GM12878 (cell line): ENCODE data around the gene PGAM4. TPM values are rescaled to one million over a fixed set of nuclear protein-coding genes. Genes with fewer than 3 reads are reported as not detected.

Experiments used
- ATAC-seq: fragments of 200-7000 bp; cut with Tn5 transposase; 3 replicates; pipeline ENCODE4 v1.9.1; 2020; ENCODE audit warnings: mild to moderate bottlenecking, moderate library complexity
- BruUV-seq: library from RNA; stranded (reverse); fragments of 400-500 nt; replicated peaks from 2 replicates; lab custom pipeline; 2021; lab: Mats Ljungman, UMichigan
- CTCF ChIA-PET: fragments of 300-600 bp; sonication (Branson Sonifier 250); formaldehyde crosslinking; extraction: SDS; loops from one replicate; lab custom pipeline; 2021; ENCODE audit warnings: inconsistent platforms; lab: Yijun Ruan, JAX
- POLR2A ChIA-PET: fragments of 350-600 bp; formaldehyde crosslinking; extraction: SDS; loops from one replicate; lab custom pipeline; 2021; ENCODE audit warnings: inconsistent platforms; lab: Charles Lee
- RAD21 ChIA-PET: fragments of 300-600 bp; sonication (Branson Sonifier 250); formaldehyde crosslinking; loops from one replicate; lab custom pipeline; 2023; ENCODE audit warnings: antibody characterized with exemption; ENCODE audit not compliant: unreplicated experiment; lab: Charles Lee
- SMC1A ChIA-PET: fragments of 300-600 bp; sonication (Branson Sonifier 250); formaldehyde crosslinking; loops from one replicate; lab custom pipeline; 2023; ENCODE audit not compliant: unreplicated experiment, uncharacterized antibody; lab: Charles Lee
- DNase-seq: peaks from one replicate; pipeline ENCODE4 v3.0.0-alpha.2; 2011; ENCODE audit warnings: low read depth, low spot score
- FAIRE-seq: peaks from 3 replicates; lab custom pipeline; 2011; peaks lifted over from hg19 to GRCh38; lab: Jason Lieb, UNC
- H2AFZ ChIP-seq: 2 replicates; pipeline ENCODE4 v1.6.0; 2011; ENCODE audit warnings: low read depth, low read length, control low read depth; ENCODE audit not compliant: control insufficient read depth
- H3K27ac ChIP-seq: 2 replicates; pipeline ENCODE4 v1.5.1; 2011; ENCODE audit warnings: control low read depth; ENCODE audit not compliant: control insufficient read depth, insufficient read depth
- H3K27me3 ChIP-seq, 2 experiments: replicated peaks in 1 of 2; 2 replicates each; pipeline versions ENCODE4 v1.6.0 to v1.6.1; 2011; ENCODE audit warnings: low read length in 1 of 2; ENCODE audit not compliant: control insufficient read depth in 2 of 2, insufficient read depth in 2 of 2
- H3K36me3 ChIP-seq, 2 experiments: 2 replicates each; pipeline ENCODE4 v1.5.1; 2011; ENCODE audit warnings: low read length in 1 of 2; ENCODE audit not compliant: control insufficient read depth in 2 of 2, insufficient read depth in 2 of 2
- H3K4me1 ChIP-seq: 2 replicates; pipeline ENCODE4 v1.6.1; 2011; ENCODE audit warnings: mild to moderate bottlenecking, low read length, moderate library complexity, mixed read lengths; ENCODE audit not compliant: control insufficient read depth, insufficient read depth
- H3K4me2 ChIP-seq: 2 replicates; pipeline ENCODE4 v1.6.0; 2011; ENCODE audit warnings: control low read depth; ENCODE audit not compliant: control insufficient read depth, insufficient read depth
- H3K4me3 ChIP-seq: fragments of 200-600 bp; sonication (generic); 2 replicates; pipeline ENCODE4 v1.5.1; 2016
- H3K79me2 ChIP-seq: 2 replicates; pipeline ENCODE4 v1.6.0; 2011; ENCODE audit warnings: low read length; ENCODE audit not compliant: control insufficient read depth, insufficient read depth
- H3K9ac ChIP-seq: 2 replicates; pipeline ENCODE4 v1.8.0; 2011; ENCODE audit warnings: low read length, control low read depth, mixed read lengths; ENCODE audit not compliant: control insufficient read depth, insufficient read depth
- H3K9me3 ChIP-seq: replicated peaks from 3 replicates; pipeline ENCODE4 v1.5.1; 2011; ENCODE audit warnings: mild to moderate bottlenecking, low read length; ENCODE audit not compliant: control insufficient read depth, insufficient read depth
- H4K20me1 ChIP-seq: 2 replicates; pipeline ENCODE4 v1.6.0; 2011; ENCODE audit not compliant: control insufficient read depth, insufficient read depth
- ASH2L ChIP-seq: fragments of 300-600, 200-600 bp; sonication (generic); IDR thresholded peaks from 2 replicates; pipeline ENCODE4 v1.6.1; 2017; ENCODE audit warnings: low read depth, mild to moderate bottlenecking, borderline replicate concordance
- BRCA1 ChIP-seq: IDR thresholded peaks from 2 replicates; pipeline ENCODE4 v1.6.1; 2011; ENCODE audit warnings: low read depth, low read length, improper control_type of control experiment
- EED ChIP-seq: sonication (generic); IDR thresholded peaks from 2 replicates; pipeline ENCODE4 v1.6.1; 2016; ENCODE audit warnings: antibody characterized with exemption, low read depth
- JUND ChIP-seq: IDR thresholded peaks from 2 replicates; pipeline ENCODE4 v1.6.1; 2012; ENCODE audit warnings: low read depth, mild to moderate bottlenecking, low read length, improper control_type of control experiment, moderate library complexity
- KLF5 ChIP-seq: fragments of 450-650 bp; IDR thresholded peaks from 2 replicates; pipeline ENCODE4 v1.6.1; 2014; ENCODE audit warnings: mild to moderate bottlenecking; ENCODE audit not compliant: partially characterized antibody
- MTA3 ChIP-seq: IDR thresholded peaks from 2 replicates; pipeline ENCODE4 v1.6.1; 2012; ENCODE audit warnings: low read length, inconsistent platforms, borderline replicate concordance
- MXI1 ChIP-seq: fragments of 150-350 bp; IDR thresholded peaks from 2 replicates; pipeline ENCODE4 v1.6.1; 2011; ENCODE audit warnings: low read depth, mild to moderate bottlenecking, inconsistent platforms, low read length, improper control_type of control experiment
- MYC ChIP-seq: IDR thresholded peaks from 2 replicates; pipeline ENCODE4 v1.6.1; 2011; ENCODE audit warnings: mild to moderate bottlenecking, low read length, moderate library complexity, inconsistent platforms; ENCODE audit not compliant: insufficient read depth, insufficient replicate concordance, insufficient read length, severe bottlenecking
- NR2C2 ChIP-seq: IDR thresholded peaks from 2 replicates; pipeline ENCODE4 v1.6.1; 2011; ENCODE audit warnings: borderline replicate concordance, low read depth; ENCODE audit not compliant: control insufficient read depth, insufficient read length
- PBX3 ChIP-seq: IDR thresholded peaks from 2 replicates; pipeline ENCODE4 v1.6.1; 2011; ENCODE audit warnings: mild to moderate bottlenecking, low read depth, low read length, moderate library complexity; ENCODE audit not compliant: insufficient replicate concordance
- ZNF217 ChIP-seq: fragments of 450-650 bp; IDR thresholded peaks from 2 replicates; pipeline ENCODE4 v1.6.1; 2017; ENCODE audit warnings: antibody characterized with exemption, mild to moderate bottlenecking
- WGBS: methylation state at CpG from one replicate; pipeline ENCODE4 v1.1.6; 2016; ENCODE audit warnings: low lambda C conversion rate; ENCODE audit not compliant: insufficient replicate concordance, insufficient coverage; ENCODE audit errors: missing lambda C conversion rate; 5-methylcytosine and 5-hydroxymethylcytosine counted together
- in situ Hi-C: fragments of 300-500 bp; cut with MboI; formaldehyde crosslinking; loops from 9 replicates; pipeline ENCODE4 v1.14.3; 2018; ENCODE audit warnings: mixed read lengths
- intact Hi-C: fragments of 100-400 bp; cut with micrococcal nuclease; formaldehyde crosslinking; loops from one replicate; pipeline ENCODE4 v1.14.2; 2022; ENCODE audit not compliant: unreplicated experiment
- polyA plus RNA-seq, 11 experiments: library from polyadenylated mRNA; depleted of rRNA in 4 of 11; unstranded in 6 of 11; stranded (reverse) in 5 of 11; fragments of >200 nt; fragmentation: Nextera tagmentation in 4 of 11; fragmentation: Illumina TruSeq in 1 of 11; extraction: Ambion mirVana in 4 of 11; extraction: Trizol in 1 of 11; gene quantifications; 1 replicate in 1 of 11; 2 replicates in 10 of 11; pipeline versions ENCODE4 v1.2.1 to v1.2.3, GENCODE V29; 2011 to 2016; ENCODE audit warnings: inconsistent platforms in 2 of 11, missing spikeins in 2 of 11, low read depth in 1 of 11
- total RNA-seq, 4 experiments: library from RNA; depleted of rRNA in 3 of 4; stranded (reverse); fragments of >200 nt in 3 of 4; fragmentation: Illumina TruSeq in 1 of 4; extraction: Trizol in 1 of 4; gene quantifications; 2 replicates each; pipeline versions ENCODE4 v1.2.1 to v1.2.3, GENCODE V29; 2013 to 2021
- TF ChIP-seq, protein P1 (sequence below): fragments of 450-650 bp; formaldehyde crosslinking; IDR thresholded peaks from 2 replicates; pipeline ENCODE4 v1.5.0; 2022; ENCODE audit warnings: mild to moderate bottlenecking, missing genetic modification characterization
- TF ChIP-seq, protein P2 (sequence below): fragments of 450-650 bp; IDR thresholded peaks from 2 replicates; pipeline ENCODE4 v1.6.1; 2017; ENCODE audit warnings: mild to moderate bottlenecking, moderate library complexity

PGAM4 gene
- total and polyA plus RNA-seq, 10 of the 15 experiments (the other 5 are each of a cell fraction or from before 2014, with no cell fraction given), result 0.24 to 0.80 (median 0.36) TPM; not detected in 6

DNA sequence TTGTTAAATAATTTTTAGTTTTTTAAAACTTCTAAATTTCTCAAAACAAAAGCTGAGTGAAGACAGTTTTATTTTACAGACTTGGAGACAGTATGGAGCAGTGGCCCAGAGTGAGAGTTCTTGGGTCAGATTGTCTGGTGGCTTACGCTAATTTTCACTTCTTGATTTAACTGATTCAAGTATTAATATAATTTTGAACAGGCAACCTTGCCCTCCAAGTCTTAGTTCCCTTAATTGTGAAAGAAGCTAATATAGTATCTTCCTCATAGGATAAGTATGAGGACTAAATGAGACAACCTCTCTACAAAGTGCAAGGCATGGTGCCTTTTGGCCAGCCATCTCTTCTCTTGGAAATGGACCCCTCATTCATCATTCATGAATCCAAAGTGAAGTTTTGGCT lies 33.6 kb downstream of the PGAM4 start (continued):
- TF ChIP-seq PBX3, result no peak
- TF ChIP-seq JUND, result no peak

DNA sequence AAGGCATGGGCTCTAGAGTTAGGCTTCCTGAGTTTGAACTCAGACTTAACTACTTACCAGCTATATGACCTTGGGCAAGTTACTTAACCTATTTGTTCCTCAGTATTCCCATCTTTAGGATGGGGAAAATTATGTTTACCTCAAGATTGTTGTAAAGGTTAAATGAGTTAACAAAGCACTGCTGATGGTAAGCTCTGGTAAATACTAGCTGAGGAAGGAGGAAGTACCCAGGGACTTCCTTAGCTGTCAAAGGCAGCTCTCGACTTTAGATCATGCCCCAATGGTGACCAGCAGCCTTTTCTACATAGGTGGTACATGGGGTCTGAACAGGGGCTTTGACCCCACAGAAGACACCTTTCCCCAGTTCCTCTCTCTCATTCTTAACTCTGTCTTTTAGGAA lies 38.9 kb downstream of the PGAM4 start:
- Histone ChIP-seq H4K20me1 (no peaks in the 10 kb centered on the region), H3K27ac (no peak overlapping the region), H3K9ac (no peak overlapping the region), H3K4me2 (no peak overlapping the region), H2AFZ (no peak overlapping the region), H3K9me3 (no peaks in the 10 kb centered on the region), H3K27me3 (no peaks in the 10 kb centered on the region), H3K4me3 (no peak overlapping the region), H3K79me2 (no peaks in the 10 kb centered on the region), H3K36me3 (no peaks in the 10 kb centered on the region), H3K4me1 (no peaks in the 10 kb centered on the region)
- DNase-seq, result no peak
- ChIA-PET RAD21 (interaction anchor here (0.6 to 1.5 kb wide), 2 partner anchors 20 to 26 kb away, joined by 3 to 7 read pairs; partner anchors contain the start of gene ATP7A), SMC1A (interaction anchor here (1.3 to 1.8 kb wide), 2 partner anchors 19 to 35 kb away, joined by 3 to 8 read pairs; partner anchors contain the start of gene MAGT1), CTCF (interaction anchor here (0.8 to 1.2 kb wide), 2 partner anchors 10 to 186 kb away, joined by 3 read pairs; no protein-coding TSS in a partner anchor), POLR2A (no interaction called here)
- 6% methylated on average over 1 of the region's 1 CpG for WGBS
- no peak for FAIRE-seq
- ATAC-seq, result 0 out of 3 replicates have a peak, but pooled peaks have one; percentile 31
- BruUV-seq, result no TSS peak
- intact Hi-C loops (no loop called here), in situ Hi-C loops (no loop called here)
- TF ChIP-seq ZNF217 (no peak), MYC (no peak), KLF5 (no peak), BRCA1 (no peak), ASH2L (no peak), NR2C2 (no peak), MTA3 (no peak), EED (no peak), MXI1 (no peak)
- TF ChIP-seq, protein P1, sequence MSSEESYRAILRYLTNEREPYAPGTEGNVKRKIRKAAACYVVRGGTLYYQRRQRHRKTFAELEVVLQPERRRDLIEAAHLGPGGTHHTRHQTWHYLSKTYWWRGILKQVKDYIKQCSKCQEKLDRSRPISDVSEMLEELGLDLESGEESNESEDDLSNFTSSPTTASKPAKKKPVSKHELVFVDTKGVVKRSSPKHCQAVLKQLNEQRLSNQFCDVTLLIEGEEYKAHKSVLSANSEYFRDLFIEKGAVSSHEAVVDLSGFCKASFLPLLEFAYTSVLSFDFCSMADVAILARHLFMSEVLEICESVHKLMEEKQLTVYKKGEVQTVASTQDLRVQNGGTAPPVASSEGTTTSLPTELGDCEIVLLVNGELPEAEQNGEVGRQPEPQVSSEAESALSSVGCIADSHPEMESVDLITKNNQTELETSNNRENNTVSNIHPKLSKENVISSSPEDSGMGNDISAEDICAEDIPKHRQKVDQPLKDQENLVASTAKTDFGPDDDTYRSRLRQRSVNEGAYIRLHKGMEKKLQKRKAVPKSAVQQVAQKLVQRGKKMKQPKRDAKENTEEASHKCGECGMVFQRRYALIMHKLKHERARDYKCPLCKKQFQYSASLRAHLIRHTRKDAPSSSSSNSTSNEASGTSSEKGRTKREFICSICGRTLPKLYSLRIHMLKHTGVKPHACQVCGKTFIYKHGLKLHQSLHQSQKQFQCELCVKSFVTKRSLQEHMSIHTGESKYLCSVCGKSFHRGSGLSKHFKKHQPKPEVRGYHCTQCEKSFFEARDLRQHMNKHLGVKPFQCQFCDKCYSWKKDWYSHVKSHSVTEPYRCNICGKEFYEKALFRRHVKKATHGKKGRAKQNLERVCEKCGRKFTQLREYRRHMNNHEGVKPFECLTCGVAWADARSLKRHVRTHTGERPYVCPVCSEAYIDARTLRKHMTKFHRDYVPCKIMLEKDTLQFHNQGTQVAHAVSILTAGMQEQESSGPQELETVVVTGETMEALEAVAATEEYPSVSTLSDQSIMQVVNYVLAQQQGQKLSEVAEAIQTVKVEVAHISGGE (CRISPR knock-in tag), result no peak
- TF ChIP-seq, protein P2, sequence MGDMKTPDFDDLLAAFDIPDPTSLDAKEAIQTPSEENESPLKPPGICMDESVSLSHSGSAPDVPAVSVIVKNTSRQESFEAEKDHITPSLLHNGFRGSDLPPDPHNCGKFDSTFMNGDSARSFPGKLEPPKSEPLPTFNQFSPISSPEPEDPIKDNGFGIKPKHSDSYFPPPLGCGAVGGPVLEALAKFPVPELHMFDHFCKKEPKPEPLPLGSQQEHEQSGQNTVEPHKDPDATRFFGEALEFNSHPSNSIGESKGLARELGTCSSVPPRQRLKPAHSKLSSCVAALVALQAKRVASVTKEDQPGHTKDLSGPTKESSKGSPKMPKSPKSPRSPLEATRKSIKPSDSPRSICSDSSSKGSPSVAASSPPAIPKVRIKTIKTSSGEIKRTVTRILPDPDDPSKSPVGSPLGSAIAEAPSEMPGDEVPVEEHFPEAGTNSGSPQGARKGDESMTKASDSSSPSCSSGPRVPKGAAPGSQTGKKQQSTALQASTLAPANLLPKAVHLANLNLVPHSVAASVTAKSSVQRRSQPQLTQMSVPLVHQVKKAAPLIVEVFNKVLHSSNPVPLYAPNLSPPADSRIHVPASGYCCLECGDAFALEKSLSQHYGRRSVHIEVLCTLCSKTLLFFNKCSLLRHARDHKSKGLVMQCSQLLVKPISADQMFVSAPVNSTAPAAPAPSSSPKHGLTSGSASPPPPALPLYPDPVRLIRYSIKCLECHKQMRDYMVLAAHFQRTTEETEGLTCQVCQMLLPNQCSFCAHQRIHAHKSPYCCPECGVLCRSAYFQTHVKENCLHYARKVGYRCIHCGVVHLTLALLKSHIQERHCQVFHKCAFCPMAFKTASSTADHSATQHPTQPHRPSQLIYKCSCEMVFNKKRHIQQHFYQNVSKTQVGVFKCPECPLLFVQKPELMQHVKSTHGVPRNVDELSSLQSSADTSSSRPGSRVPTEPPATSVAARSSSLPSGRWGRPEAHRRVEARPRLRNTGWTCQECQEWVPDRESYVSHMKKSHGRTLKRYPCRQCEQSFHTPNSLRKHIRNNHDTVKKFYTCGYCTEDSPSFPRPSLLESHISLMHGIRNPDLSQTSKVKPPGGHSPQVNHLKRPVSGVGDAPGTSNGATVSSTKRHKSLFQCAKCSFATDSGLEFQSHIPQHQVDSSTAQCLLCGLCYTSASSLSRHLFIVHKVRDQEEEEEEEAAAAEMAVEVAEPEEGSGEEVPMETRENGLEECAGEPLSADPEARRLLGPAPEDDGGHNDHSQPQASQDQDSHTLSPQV, result no peak
